GM19395 (cell line): Measurements from ENCODE around the gene MAP10.
"Not testable (repeated sequence)": the region's sequence is repeated elsewhere in the genome, so short reads cannot be mapped to it uniquely, and the experiment has no call there.

Source experiments
- ATAC-seq: cut with Tn5 transposase; IDR thresholded peaks from one replicate; pipeline ENCODE4 v1.9.1; 2021; ENCODE audit warnings: mild to moderate bottlenecking, moderate library complexity; ENCODE audit not compliant: unreplicated experiment

MAP10 gene, protein sequence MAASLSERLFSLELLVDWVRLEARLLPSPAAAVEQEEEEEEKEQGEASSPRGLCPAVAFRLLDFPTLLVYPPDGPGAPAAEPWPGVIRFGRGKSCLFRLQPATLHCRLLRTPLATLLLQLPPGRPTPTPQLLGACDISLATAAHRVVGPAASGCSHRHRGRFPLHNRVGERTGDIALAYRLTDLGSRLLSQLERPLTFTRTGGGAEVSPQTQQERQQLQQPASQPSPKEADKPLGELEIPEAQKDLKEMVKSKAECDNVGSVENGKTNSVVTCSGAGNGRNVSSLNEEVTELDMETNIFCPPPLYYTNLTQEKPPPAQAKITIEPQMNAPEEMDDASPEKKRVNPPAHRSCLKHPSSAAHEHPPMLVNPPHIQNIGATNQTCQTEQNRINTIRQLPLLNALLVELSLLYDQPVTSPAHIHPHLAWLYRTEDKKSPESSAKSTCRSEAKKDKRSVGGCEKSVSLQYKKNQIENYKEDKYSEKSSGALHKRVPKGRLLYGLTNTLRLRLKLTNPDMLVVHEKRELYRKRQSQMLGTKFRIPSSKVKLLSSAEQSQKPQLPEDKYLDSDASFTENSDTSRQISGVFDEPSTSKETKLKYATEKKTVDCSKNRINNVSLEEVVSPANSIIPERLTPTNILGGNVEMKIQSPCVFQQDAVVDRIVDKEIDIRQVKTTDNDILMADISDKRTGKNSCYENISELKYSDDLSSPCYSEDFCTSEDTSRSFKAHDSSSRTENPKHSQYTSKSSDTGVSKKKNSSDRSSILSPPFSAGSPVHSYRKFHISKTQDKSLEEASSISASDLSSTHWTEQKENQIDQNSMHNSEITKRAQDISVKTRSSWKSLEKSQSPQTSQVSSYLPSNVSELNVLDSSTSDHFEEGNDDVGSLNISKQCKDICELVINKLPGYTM

GRCh38 chr1:232805269-232806185 lies at the start of gene MAP10:
MAP10 (plus strand) TSS chr1:232805416; CDS start chr1:232805450, 34 bp downstream.
- peak; percentile 93 for ATAC-seq

DNA sequence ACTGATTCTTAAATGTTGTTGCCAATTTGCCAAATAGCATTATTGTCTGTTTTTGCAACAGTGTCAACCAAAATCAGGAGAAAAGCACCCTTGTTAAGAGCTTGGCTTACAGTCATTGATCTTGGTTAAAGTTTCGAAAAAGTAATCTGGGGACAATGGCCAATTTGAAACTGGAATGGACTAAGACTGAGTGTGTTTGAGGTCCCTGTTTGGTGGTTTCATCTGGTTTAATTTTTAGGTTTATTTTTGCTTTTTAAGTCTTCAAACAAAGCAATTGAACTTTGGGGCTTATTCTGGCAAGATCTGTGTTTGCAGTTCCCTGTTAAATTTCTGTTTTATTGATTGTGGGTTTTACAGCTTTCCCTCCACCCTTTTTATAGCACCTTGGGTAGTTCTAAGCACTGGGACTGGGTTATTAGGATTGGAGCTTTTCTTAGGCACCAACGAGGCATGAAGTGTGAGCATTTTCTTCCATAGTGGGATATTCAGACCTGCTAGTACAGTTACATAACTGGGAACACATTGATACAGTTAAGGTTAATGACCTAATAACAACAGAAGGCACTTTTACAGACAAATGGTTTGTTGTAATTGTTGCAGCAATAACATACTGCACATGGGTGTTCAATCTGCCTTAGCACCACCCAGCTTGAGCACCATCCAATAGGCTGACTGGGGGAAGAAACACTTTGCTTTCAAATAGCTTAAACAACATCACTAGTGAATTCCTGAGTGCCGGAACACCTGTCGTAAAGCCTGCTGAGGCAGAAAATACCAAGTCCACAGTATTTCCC lies 40.6 kb upstream of the MAP10 start:
- no peak for ATAC-seq

DNA sequence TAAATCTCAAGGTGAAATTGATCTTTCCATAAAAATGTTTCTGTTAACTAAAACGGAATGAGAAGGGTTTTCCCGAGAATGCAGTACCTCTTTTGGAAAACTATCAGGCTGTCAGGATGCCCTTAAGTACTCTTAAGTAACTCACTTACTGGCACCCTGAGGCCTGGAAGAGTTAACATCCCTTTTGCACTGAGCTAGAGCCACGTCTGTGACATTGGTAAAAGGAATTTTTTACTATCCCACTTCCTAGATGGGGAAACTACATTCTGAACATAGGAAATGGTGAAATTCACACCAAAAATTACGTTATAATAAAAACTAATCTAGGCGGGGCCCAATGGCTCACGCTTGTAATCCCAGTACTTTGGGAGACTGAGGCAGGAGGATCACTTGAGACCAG lies 39.7 kb upstream of the MAP10 start:
- no peak for ATAC-seq

DNA sequence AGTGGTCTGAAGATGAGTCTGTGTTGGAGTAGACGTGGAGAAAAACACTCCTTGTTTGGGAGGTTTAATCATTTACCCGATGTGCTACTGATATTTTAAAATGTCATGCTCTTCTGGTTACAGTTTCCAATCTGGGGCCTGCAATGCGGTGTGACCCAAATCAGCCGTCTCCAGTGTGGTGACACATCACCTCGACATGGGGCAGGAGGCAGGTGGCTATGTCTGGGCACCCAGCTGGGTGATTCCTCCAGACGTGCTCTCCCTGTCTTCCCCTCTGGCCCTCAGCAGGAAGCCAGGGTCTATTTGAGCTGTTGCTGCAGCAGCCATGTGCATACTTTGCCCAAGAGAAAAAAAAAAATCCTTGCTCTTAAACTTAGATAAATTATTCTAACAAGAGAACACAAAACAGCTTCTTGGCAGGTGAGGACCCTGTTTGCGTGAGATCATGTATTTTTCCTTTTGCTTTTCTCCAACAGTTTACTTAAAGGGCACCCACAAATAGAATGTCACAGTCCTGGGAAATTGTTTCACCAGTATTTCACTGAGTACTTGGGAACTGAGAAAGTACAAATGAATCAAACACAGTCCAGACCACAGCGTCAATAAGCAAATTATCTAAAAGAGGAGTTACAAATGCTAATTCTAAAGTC lies 38.9 kb upstream of the MAP10 start:
- no peak for ATAC-seq

- ATAC-seq: no peak
Observed at GRCh38 chr1:232766904-232767303, 38.3 kb upstream of the MAP10 start.

GRCh38 chr1:232767305-232768074 lies 37.7 kb upstream of the MAP10 start:
- no peak for ATAC-seq

- no peak for ATAC-seq
Observed at GRCh38 chr1:232768793-232769192, 36.4 kb upstream of the MAP10 start.

DNA sequence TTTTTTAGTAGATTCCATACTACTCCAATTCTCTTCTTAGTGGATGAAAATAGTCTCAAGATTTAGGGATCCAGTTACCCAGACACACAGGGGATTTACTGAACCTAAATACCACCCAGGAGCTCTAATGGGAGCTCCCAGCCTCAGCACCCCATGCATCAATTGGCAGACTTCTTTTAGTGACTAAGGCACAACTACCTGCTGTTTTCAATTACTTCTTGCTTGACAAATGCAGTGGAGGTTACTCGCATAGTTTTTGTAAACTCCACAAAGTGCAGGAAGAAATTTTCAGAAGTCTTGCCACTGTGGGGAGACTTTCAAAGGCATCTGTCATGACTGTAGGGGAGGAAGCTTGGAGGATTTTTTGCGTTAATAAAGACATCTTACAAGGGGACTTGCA lies 35.5 kb upstream of the MAP10 start:
- ATAC-seq: no peak

DNA sequence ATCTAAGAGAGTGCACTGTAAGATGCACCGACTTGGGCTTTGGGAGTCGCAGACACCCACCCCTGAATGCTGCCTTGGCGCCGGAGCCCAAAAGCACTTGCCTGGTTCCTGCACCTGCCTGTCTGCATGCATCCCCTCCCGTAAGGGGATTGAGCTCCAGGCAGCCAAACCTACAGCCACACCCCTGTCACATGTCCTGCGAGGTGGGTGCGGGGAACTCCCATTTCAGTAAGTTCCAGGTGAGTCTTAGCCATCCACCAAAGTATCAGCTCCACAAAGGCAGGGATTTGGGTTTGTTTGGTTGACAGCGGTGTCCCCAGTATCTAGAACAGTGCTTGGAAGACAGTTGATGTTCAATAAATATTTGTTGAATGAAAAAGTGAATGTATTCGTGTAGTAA lies 31.5 kb upstream of the MAP10 start:
- ATAC-seq: no peak

- no peak for ATAC-seq
Observed at GRCh38 chr1:232776526-232777106, 28.6 kb upstream of the MAP10 start.

DNA sequence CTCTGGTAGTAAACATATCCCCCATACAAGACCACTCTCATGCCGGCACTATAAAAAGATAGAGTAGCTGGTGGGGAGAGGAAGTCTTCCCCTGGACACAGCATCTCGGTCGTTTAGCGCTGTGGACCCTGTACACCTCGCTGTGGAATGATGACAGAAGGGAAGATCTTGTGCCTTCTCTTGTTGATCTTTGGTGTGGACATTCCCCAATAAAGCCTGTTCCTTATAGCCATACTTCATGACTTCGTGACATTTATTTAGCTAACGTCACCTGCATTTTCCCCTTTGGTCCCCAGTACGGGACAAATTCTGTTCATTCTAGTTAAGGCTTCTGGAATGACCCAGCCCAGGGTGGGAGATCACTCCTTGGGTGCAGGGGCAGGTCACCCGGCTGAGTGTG lies 24.9 kb upstream of the MAP10 start:
- ATAC-seq: no peak

DNA sequence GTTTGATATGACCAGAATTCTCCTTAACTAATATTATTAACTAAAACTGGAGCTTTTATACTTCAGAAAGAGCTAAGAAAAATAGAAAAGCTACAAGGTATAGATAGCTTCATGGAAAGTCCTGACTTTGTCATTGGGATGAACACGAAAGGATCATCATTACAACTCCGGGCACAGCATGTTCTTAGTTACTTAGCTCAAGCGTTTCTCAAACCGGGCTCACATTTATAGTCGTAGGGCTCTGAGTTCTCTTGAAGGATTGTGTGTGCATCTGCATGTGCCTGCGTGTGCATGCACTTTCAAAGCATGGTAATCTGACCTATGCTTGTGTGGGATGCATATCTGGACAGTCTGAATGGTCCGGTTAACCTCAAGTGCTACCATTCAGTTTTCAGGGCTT lies 20.4 kb upstream of the MAP10 start:
- ATAC-seq: no peak

DNA sequence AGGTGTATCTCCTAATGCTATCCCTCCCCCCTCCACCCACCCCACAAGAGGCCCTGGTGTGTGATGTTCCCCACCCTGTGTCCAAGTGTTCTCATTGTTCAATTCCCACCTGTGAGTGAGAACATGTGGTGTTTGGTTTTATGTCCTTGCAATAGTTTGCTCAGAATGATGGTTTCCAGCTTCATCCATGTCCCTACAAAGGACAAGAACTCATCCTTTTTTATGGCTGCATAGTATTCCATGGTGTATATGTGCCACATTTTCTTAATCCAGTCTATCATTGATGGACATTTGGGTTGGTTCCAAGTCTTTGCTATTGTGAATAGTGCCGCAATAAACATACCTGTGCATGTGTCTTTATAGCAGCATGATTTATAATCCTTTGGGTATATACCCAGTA lies 19.6 kb upstream of the MAP10 start:
- not testable (repeated sequence) for ATAC-seq

GRCh38 chr1:232786845-232787455 lies 18.3 kb upstream of the MAP10 start:
- ATAC-seq: no peak

DNA sequence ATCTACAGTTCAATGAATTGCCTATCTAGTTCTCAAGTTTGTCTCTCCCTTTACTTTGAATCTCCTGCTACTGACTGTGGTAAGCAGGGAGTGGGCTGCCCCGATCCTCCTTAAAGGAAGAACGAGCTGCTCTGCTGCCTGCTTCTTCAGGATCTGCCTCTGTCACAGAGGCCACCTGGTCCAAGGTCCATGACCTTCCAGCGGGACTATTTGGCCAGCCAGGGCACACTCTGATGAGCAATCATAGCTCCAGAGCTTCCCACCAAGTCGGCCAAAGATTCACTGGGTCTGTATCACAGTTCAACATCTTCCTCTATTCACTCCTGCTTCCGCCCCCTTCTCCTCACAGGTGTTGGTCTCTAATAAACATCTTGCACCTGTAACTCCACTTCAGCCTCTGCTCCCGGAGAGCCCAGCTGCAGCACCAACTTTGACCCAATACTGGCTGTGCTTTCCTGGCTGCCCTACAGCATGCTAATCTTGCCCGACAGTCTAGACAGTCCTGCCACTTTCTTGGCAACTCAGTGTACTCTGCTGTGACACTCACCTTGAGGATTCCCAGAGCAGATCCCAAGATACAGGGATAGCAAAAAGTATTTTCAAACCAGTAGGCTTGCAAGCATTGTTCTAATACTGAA lies 16.9 kb upstream of the MAP10 start:
- no peak for ATAC-seq

- ATAC-seq: no peak
Observed at GRCh38 chr1:232789651-232790050, 15.6 kb upstream of the MAP10 start.

GRCh38 chr1:232792949-232793348 lies 12.3 kb upstream of the MAP10 start:
- no peak for ATAC-seq

GRCh38 chr1:232793944-232794343 lies 11.3 kb upstream of the MAP10 start:
- ATAC-seq: no peak
